AG20443 (cell line): ENCODE data around the gene CA7.
"Not testable (repeated sequence)": the region's sequence is repeated elsewhere in the genome, so short reads cannot be mapped to it uniquely, and the experiment has no call there.

Source experiments
- DNase-seq: peaks from one replicate; pipeline ENCODE4 v3.0.0; 2012; ENCODE audit warnings: low spot score, mixed read lengths

Gene CA7

DNA sequence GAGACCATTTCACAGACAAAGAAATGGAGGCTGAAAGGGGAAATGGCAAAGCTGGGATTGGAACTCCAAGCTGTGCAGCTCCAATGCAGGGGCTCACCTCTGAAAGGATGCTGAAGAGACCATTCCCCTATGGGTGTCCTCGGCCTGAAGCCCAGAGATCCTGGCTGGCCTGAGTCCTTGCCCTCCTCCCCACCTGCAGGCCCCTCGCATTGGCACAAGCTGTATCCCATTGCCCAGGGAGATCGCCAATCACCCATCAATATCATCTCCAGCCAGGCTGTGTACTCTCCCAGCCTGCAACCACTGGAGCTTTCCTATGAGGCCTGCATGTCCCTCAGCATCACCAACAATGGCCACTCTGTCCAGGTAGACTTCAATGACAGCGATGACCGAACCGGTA lies 2.6 kb downstream of the CA7 start:
- DNase-seq, result no peak

DNA sequence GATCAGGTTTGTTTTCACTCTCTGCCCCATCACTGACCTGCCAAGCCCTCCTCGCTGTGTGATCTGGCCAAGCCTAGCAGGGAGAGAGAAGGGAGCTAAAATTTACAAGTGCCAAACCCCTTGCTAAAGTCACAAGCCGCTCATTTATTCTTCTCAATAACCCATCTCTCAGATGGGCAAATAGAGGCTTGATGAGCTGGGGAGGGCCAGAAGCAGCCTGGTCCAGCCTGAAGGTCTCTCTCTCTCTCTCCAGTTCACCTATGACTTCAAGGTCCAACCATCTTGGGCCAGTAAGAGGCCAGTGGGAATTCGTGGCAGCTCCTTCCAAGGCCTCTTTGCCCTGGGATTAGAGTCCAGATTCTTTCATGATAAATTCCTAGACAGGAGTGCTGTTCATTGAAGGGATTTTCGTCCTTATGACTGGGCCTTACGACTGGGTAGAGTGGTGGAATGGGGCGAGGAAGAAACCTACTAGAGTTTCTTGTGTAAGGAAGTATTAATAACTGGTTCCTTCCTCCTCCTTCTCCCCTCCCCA lies 3.4 kb downstream of the CA7 start:
- no peak for DNase-seq

DNA sequence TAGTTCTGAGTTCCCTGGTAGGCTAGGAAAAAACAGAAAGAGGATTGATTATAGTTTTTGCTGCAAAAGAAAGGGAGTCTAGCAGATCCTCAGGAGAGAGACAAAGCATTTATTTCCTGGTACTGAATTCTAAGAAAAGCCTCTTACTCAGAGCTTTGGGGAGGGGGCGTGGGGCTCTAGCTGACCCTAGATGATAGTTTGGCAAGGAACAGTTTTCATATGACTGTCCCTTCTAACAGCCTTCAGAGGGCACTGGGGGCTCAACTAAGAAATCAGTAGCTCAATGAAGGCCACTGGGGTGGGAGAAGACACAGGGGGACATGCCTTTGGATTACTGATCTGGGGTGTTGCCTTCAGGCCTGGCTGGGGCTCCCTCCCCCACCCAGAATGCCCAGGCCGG lies 4.0 kb downstream of the CA7 start:
- DNase-seq, result no peak

DNA sequence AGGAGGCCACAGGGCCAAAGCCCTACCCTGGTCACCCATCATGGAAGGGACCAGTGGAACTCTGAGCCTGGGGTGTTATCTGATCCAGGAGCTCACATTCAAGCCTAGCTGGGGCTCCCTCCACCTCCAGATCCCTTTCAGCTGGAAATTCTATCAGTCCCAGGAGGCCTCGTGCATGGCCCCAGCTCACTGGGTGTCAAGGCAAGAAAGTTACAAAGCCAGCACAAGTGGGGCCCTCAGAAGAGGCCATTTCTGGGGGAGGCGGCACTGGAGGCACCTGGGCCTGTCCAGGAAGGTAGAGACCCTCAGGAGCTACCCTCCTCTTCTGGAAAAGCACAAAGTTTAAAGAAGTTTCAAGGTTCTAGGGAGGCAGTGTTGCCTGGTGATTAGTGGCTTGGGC lies 4.8 kb downstream of the CA7 start:
- DNase-seq, result peak; percentile 5

DNA sequence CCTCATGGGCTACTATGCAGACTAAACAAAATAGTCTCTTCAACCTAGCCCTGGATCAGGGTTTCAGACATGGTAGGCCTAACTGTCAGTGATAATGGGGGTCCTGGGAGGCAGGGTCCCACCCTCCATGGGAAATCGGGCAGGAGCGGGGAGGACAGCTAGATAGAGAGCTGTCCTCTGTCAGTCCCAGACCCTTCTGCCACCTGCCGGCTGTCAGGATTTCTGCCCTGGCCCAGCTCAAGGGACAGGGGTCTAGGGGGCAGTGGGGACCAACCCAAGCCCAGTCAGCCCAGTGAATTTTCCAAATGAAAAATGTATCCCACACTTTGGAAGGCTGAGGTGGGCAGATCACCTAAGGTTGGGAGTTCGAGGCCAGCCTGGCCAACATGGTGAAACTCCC lies 5.3 kb downstream of the CA7 start:
- DNase-seq, result peak; percentile 11

DNA sequence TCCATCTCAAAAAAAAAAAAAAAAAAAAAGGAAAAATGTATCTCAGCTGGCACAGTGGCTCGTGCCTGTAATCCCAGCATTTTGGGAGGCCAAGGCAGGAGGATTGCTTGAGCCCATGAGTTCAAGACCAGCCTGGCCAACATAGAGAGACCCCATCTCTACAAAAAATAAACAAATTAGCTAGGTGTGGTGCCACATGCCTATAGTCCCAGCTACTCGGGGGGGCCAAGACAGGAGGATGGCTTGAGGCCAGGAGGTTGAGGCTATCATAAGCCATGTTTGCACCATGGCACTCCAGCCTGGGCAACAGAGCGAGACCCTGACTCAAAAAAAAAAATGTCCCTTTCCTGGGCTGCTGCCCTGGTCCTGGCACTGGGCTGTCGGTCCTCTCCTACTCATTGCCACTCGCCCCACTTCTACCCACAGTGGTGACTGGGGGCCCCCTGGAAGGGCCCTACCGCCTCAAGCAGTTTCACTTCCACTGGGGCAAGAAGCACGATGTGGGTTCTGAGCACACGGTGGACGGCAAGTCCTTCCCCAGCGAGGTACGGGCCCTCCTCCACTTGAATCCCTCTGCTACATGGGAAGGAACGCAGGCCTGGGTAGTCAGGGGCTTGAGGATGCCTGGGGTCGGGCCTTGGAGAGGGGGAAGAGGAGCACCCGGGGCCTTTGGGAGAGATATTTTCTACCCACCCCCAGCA lies 6.1 kb downstream of the CA7 start:
- DNase-seq, result no peak

DNA sequence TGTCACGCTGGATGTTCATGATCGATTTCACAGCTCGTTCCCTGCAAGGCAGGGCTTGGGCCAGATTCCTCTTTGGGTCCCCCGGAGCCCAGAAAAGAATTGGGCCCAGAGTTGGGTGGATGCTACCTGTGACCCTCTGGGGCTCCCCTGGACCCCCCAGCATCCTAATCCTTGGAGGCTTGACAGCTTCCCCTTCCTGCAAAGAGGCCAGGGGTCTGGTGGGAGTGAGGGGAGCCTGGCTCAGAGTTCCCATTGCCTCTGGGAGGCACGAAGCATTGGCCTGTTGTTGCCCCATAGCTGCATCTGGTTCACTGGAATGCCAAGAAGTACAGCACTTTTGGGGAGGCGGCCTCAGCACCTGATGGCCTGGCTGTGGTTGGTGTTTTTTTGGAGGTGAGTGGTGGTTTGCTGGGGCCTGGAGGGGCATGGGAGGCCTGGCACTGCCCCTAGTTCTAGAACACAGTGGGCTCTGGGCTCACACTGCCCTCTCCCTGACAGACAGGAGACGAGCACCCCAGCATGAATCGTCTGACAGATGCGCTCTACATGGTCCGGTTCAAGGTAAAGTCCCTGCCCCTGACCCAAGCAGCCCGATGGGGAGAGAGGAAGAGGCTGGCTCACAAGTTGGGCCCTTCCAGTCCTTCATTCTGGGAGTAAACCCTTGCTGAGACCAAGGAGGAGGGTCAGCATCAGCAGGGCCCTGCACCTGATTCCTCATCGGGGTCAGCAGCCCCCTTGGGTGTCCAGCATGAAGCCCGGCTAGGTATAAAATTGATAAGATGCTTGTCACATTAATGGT lies 7.2 kb downstream of the CA7 start:
- no peak for DNase-seq

- DNase-seq, result no peak
These were observed 9.3 kb downstream of the CA7 start for GRCh38 chr16:66853261-66854139.

GRCh38 chr16:66856184-66856730 lies 12.0 kb downstream of the CA7 start:
- DNase-seq, result no peak

DNA sequence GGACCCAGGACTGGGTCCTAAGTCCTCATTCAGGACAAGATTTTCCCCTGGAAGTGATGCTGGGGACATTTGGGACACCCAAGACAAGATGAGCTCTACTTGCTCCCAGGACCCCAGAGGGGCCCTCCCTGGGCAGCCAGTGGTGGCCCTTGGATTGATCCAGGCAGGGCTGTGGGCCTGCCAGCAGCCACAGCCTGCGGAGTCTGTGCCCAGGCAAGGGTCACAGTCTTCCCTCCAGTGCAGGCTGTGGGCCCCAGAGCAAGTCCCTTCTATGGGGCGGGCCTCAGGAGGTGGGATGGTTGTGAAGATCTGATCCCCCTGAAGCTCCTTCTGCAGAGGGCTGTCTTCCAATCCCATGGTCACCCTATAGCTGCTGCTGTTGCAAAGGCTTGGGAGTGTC lies 12.6 kb downstream of the CA7 start:
- no peak for DNase-seq

DNA sequence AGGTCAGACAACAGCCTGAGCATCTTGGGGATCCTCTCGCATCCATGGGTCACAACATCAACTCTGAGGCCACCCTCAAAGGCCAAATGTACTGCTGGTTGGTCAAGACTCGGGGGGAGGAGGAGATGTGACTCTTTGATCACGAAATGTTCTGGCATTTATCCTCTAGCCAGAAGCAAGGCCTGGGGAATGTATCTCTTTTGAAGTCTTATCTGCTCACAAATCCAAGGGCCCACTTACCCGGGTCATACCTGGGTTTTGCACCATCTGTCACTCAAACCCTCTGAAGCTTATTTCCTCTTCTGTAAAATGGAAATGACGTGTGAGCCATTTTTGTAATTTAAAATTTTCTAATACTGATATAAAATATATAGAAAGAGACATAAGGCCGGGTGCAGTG lies 13.2 kb downstream of the CA7 start:
- DNase-seq, result no peak

DNA sequence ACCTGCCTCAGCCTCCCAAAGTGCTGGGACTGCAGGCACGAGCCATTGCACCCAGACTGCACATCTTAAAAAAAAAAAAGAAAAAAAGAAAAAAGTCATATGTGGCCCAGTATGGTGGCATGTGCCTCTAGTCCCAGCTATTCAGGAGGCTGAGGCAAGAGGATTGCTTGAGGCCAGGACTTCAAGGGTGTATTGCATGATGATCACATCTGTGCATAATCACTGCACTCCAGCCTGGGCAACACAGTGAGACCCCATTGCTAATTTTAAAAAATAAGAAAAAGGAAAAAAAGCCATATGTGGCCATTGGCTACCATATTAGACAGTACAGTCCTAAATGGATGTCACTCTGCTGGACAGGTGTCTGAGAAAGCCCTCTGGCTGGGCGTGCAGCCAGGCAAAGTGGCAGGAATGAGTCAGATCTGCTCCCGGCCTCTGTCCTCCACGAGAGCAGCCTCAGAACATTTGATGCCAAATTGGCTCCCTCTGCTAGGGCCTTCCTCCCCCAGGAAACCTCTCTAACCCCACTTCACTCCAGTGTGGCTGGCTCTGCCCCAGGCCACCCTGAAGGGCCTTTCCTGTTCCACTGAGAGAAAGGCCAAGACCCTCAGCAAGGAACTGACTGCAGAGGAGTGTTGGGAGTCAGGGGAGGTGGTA lies 14.7 kb downstream of the CA7 start:
- peak; percentile 80 for DNase-seq

DNA sequence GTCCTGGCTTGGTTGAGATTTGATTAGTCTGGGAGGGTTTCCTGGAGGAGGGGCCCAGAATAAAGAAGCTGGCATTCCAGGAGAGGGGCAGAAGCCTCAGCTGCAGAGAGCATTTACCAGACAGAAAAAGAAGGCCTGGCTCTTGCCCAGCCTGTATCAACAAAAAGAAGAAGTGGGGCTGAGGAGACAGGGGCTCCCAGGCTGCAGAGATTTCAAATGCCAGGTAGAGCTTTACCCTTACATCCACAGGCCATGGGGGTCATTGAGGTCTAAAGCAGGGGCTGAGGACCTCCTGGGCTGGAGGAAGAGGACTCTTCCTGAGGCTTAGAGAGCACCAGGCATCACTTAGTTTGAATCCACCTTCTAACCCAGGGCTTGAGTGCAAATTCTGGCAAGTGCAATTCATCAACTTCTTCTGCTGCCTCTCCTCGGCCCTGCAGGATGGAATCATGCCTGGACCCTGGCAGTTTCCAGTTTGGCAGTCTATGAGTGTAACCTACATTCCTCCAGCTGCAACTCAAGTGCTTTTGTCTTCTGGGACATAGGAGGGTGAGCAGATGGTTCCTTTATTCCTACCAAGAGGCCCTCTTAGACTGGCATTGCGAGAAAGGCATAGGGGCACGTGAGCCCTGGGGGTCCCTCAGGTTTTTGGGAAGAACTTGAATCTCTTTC lies 15.3 kb downstream of the CA7 start:
- DNase-seq, result peak; percentile 14

- no peak for DNase-seq
These were observed 17.9 kb downstream of the CA7 start for GRCh38 chr16:66862023-66862520.

DNA sequence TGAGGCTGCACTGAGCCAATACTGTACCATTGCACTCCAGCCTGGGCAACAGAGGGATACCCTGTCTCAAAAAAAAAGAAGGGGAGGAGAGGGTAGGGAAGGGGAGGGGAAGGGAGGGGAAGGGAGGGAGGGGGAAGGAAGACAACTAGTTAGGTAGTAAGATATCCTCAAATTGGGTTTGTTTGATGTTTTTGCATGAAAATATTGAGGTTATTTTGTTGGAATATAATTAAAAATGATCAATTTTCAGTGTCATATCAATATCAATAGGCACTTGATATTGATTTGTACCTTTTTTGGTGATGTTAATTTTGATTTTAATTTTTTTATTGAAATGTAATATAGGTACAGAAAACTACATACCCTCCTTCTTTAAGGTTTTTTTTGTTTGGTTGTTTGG lies 19.5 kb downstream of the CA7 start:
- no peak for DNase-seq

DNA sequence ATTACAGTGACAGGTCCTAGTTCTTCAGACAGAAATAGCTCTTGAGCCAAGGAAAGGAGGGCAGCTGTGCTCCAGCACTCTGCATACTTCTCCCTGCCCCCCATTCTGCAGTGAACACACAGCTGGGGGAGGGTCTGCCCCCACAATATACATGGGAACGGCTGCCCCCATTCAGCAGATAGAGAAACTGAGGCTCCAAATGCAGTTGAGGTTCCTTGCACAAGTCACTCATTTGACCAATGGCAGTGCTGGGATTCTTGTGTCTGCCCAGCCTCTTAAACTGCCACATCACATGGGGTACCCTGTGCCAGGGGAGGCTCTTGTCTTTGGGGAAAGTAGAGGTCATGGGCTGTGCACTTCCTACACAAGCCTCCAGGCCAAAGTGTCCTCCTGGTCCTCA lies 25.2 kb downstream of the CA7 start:
- DNase-seq, result no peak

GRCh38 chr16:66871363-66871762 lies 27.1 kb downstream of the CA7 start:
- DNase-seq, result not testable (repeated sequence)

- no peak for DNase-seq
These were observed 27.6 kb downstream of the CA7 start for GRCh38 chr16:66871840-66872239.

GRCh38 chr16:66872559-66872942 lies 28.3 kb downstream of the CA7 start:
- DNase-seq, result no peak

DNA sequence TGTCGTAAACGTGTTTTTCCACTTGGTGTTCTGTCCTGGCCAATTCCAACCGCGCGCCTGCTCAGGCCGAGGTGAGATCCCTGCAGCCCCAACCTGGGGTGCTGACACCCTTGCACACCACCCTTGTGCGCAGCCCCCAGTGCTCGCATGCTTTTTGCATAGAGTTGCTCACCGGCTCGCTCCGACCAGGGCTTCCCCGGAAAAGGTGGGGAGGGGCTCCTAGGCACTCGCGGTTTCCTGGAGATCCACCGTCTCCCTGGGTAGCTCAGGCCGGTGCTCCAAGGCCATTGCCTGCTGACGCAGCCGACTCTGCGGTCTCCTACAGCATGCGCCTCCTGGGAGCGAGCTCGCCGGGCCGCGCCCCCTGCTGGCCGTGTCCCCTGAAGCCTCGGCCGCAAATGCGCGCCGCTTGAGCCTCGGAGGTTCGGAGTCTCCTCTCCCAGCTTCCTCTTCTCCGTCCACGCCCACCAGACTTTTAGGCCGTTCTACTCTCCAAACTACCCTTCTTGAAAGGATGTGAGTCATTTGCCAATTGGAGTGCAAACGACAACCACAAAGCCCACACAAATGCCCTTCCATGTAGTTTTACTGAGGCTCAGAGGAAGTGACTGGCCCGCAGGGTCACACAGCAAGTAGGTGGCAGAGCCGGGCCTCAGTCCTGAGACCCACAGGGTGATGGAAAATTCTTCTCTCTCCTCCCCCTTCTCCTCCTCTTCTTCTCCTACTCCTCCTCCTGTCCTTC lies 28.9 kb downstream of the CA7 start:
- DNase-seq, result peak; percentile 96
